H1 (cell line): ENCODE data around the gene SYNCRIP. TPM values are rescaled to one million over a fixed set of nuclear protein-coding genes. Genes with fewer than 3 reads are reported as not detected.

Experiments used
- CTCF ChIA-PET: fragments of 300-600 bp; sonication (Branson Sonifier 250); formaldehyde crosslinking; loops from one replicate; lab custom pipeline; 2021; ENCODE audit not compliant: partially characterized antibody; lab: Charles Lee
- POLR2A ChIA-PET: fragments of 300-600 bp; sonication (Branson Sonifier 250); formaldehyde crosslinking; loops from one replicate; lab custom pipeline; 2021; ENCODE audit warnings: inconsistent platforms; ENCODE audit not compliant: partially characterized antibody; lab: Charles Lee
- DNase-seq, 2 experiments: peaks; one replicate each; pipeline versions ENCODE4 v3.0.0 to v3.0.0-alpha.2; 2010 to 2022; ENCODE audit warnings: low spot score in 2 of 2, low read depth in 1 of 2, mixed read lengths in 1 of 2
- FAIRE-seq: peaks from 2 replicates; lab custom pipeline; 2011; peaks lifted over from hg19 to GRCh38; lab: Jason Lieb, UNC
- H2AFZ ChIP-seq: 2 replicates; pipeline ENCODE4 v1.8.1; 2012; ENCODE audit warnings: low read length, inconsistent platforms
- H2AK5ac ChIP-seq: 2 replicates; pipeline ENCODE4 v1.6.1; 2013; ENCODE audit warnings: low read depth, low read length
- H2BK120ac ChIP-seq: replicated peaks from 2 replicates; pipeline ENCODE3; 2013; ENCODE audit warnings: low read depth, low read length, inconsistent platforms
- H2BK12ac ChIP-seq: 2 replicates; pipeline ENCODE4 v1.6.1; 2013; ENCODE audit warnings: low read depth, low read length
- H2BK15ac ChIP-seq: 2 replicates; pipeline ENCODE4 v1.6.1; 2013; ENCODE audit warnings: low read length
- H2BK20ac ChIP-seq: 2 replicates; pipeline ENCODE4 v1.6.1; 2013; ENCODE audit warnings: low read length
- H2BK5ac ChIP-seq: 2 replicates; pipeline ENCODE4 v1.6.1; 2013; ENCODE audit warnings: low read depth, low read length
- H3K14ac ChIP-seq: 2 replicates; pipeline ENCODE4 v1.6.1; 2013; ENCODE audit warnings: inconsistent platforms; ENCODE audit not compliant: insufficient read length
- H3K18ac ChIP-seq: 2 replicates; pipeline ENCODE4 v1.6.1; 2013; ENCODE audit warnings: low read length; ENCODE audit errors: extremely low read depth
- H3K23ac ChIP-seq: 2 replicates; pipeline ENCODE4 v1.6.1; 2013; ENCODE audit warnings: inconsistent platforms; ENCODE audit not compliant: insufficient read length
- H3K23me2 ChIP-seq: 2 replicates; pipeline ENCODE4 v1.6.1; 2013; ENCODE audit warnings: low read depth, low read length
- H3K27ac ChIP-seq: 2 replicates; pipeline ENCODE4 v1.6.1; 2011; ENCODE audit warnings: low read depth, low read length, inconsistent platforms
- H3K27me3 ChIP-seq, 4 experiments: replicated peaks in 1 of 4; 1 replicate in 1 of 4; 2 replicates in 3 of 4; pipeline versions ENCODE4 v1.6.1 to v1.8.1; 2011 to 2013; ENCODE audit warnings: low read length in 3 of 4, mild to moderate bottlenecking in 3 of 4, inconsistent platforms in 2 of 4, mixed read lengths in 2 of 4, moderate library complexity in 1 of 4; ENCODE audit not compliant: control insufficient read depth in 3 of 4, insufficient read depth in 3 of 4; ENCODE audit errors: extremely low read depth in 1 of 4
- H3K36me3 ChIP-seq, 4 experiments: 2 replicates each; pipeline versions ENCODE4 v1.6.1 to v1.8.1; 2011 to 2013; ENCODE audit warnings: mild to moderate bottlenecking in 4 of 4, low read length in 3 of 4, moderate library complexity in 2 of 4, control low read depth in 1 of 4, inconsistent platforms in 1 of 4; ENCODE audit not compliant: insufficient read depth in 4 of 4, control insufficient read depth in 2 of 4
- H3K4ac ChIP-seq: replicated peaks from 2 replicates; pipeline ENCODE3; 2013; ENCODE audit warnings: low read length, low read depth, mixed read lengths, inconsistent platforms; ENCODE audit not compliant: insufficient read length
- H3K4me1 ChIP-seq, 4 experiments: replicated peaks in 1 of 4; 1 replicate in 1 of 4; 2 replicates in 3 of 4; pipeline versions ENCODE4 v1.6.1 to v1.8.1; 2011 to 2013; ENCODE audit warnings: low read length in 3 of 4, inconsistent platforms in 2 of 4, mixed read lengths in 1 of 4; ENCODE audit not compliant: insufficient read depth in 4 of 4, control insufficient read depth in 3 of 4
- H3K4me2 ChIP-seq, 2 experiments: 2 replicates each; pipeline versions ENCODE4 v1.6.1 to v1.8.1; 2011 to 2013; ENCODE audit warnings: low read depth in 2 of 2, low read length in 2 of 2, control low read depth in 1 of 2, inconsistent platforms in 1 of 2, mild to moderate bottlenecking in 1 of 2; ENCODE audit not compliant: insufficient read depth in 1 of 2
- H3K4me3 ChIP-seq, 4 experiments: fragments of 200-600, 300-600 bp in 1 of 4; sonication (generic), shearing (Covaris generic), sonication (Bioruptor Twin) in 1 of 4; 2 replicates each; pipeline versions ENCODE4 v1.5.1 to v1.8.1; 2011 to 2016; ENCODE audit warnings: low read length in 4 of 4, low read depth in 3 of 4, control low read depth in 2 of 4, inconsistent platforms in 2 of 4, mild to moderate bottlenecking in 2 of 4, mixed read lengths in 1 of 4, moderate library complexity in 1 of 4; ENCODE audit not compliant: insufficient read depth in 2 of 4; ENCODE audit errors: extremely low read depth in 1 of 4
- H3K56ac ChIP-seq: replicated peaks from 2 replicates; pipeline ENCODE3; 2013; ENCODE audit warnings: low read depth, mild to moderate bottlenecking, mixed read lengths, low read length, inconsistent platforms; ENCODE audit not compliant: insufficient read length
- H3K79me1 ChIP-seq: 2 replicates; pipeline ENCODE4 v1.6.1; 2013; ENCODE audit warnings: low read depth, low read length, control low read depth
- H3K79me2 ChIP-seq, 2 experiments: 2 replicates each; pipeline versions ENCODE4 v1.6.1 to v1.8.1; 2012 to 2013; ENCODE audit warnings: low read length in 2 of 2, mild to moderate bottlenecking in 2 of 2, inconsistent platforms in 1 of 2; ENCODE audit not compliant: insufficient read depth in 2 of 2, control insufficient read depth in 1 of 2
- H3K9ac ChIP-seq, 4 experiments: replicated peaks in 1 of 4; 1 replicate in 1 of 4; 2 replicates in 3 of 4; pipeline versions ENCODE4 v1.6.1 to v1.8.1; 2011 to 2013; ENCODE audit warnings: low read depth in 3 of 4, low read length in 3 of 4, control low read depth in 2 of 4, mild to moderate bottlenecking in 2 of 4, moderate library complexity in 2 of 4, inconsistent platforms in 1 of 4; ENCODE audit errors: extremely low read depth in 1 of 4
- H3K9me3 ChIP-seq, 2 experiments: 2 replicates each; pipeline versions ENCODE4 v1.6.1 to v1.8.1; 2012 to 2013; ENCODE audit warnings: mild to moderate bottlenecking in 2 of 2, moderate library complexity in 2 of 2, control low read depth in 1 of 2, inconsistent platforms in 1 of 2, low read depth in 1 of 2, low read length in 1 of 2, mixed read lengths in 1 of 2; ENCODE audit not compliant: insufficient read depth in 2 of 2
- H4K20me1 ChIP-seq, 2 experiments: replicated peaks in 1 of 2; 2 replicates each; pipeline versions ENCODE3 to v1.8.1; 2011 to 2013; ENCODE audit warnings: inconsistent platforms in 2 of 2, low read length in 2 of 2, mild to moderate bottlenecking in 1 of 2; ENCODE audit not compliant: insufficient read depth in 2 of 2, control insufficient read depth in 1 of 2
- H4K5ac ChIP-seq: 2 replicates; pipeline ENCODE4 v1.6.1; 2013; ENCODE audit warnings: low read length, low read depth, mixed read lengths, inconsistent platforms; ENCODE audit not compliant: insufficient read length
- H4K8ac ChIP-seq: 2 replicates; pipeline ENCODE4 v1.8.0; 2013; ENCODE audit warnings: mild to moderate bottlenecking, moderate library complexity, low read length, inconsistent platforms; ENCODE audit not compliant: insufficient read depth; ENCODE audit errors: extremely low read depth
- H4K91ac ChIP-seq: replicated peaks from 2 replicates; pipeline ENCODE3; 2013; ENCODE audit warnings: low read length, mixed read lengths, inconsistent platforms; ENCODE audit not compliant: insufficient read length
- ASH2L ChIP-seq: fragments of 200-600, 300-600 bp; sonication (generic); IDR thresholded peaks from one replicate; pipeline ENCODE4 v1.7.1; 2017; ENCODE audit warnings: low read length
- CTBP2 ChIP-seq: IDR thresholded peaks from 2 replicates; pipeline ENCODE4 v1.7.0; 2011; ENCODE audit warnings: borderline replicate concordance, mild to moderate bottlenecking, moderate library complexity, mixed read lengths, low read length; ENCODE audit not compliant: insufficient read depth, insufficient read length
- EZH2 ChIP-seq: fragments of 200-600 bp; sonication (generic); IDR thresholded peaks from 2 replicates; pipeline ENCODE4 v1.7.1; 2012; ENCODE audit warnings: low read depth, mild to moderate bottlenecking, moderate library complexity, low read length, inconsistent platforms; ENCODE audit not compliant: severe bottlenecking
- JUN ChIP-seq: IDR thresholded peaks from 2 replicates; pipeline ENCODE4 v1.6.1; 2011; ENCODE audit warnings: low read depth, mild to moderate bottlenecking, improper control_type of control experiment, low read length
- MAFK ChIP-seq: IDR thresholded peaks from 2 replicates; pipeline ENCODE4 v1.6.1; 2012; ENCODE audit warnings: low read depth, mild to moderate bottlenecking, improper control_type of control experiment, low read length
- MAX ChIP-seq: IDR thresholded peaks from 2 replicates; pipeline ENCODE4 v1.6.1; 2012; ENCODE audit warnings: inconsistent platforms
- POLR2AphosphoS5 ChIP-seq: IDR thresholded peaks from 2 replicates; pipeline ENCODE4 v1.6.1; 2011; ENCODE audit warnings: low read depth, low read length
- RXRA ChIP-seq: IDR thresholded peaks from 2 replicates; pipeline ENCODE4 v1.6.1; 2011; ENCODE audit warnings: low read depth, mild to moderate bottlenecking, low read length, moderate library complexity; ENCODE audit not compliant: insufficient read depth
- SIRT6 ChIP-seq: IDR thresholded peaks from one replicate; pipeline ENCODE4 v1.7.1; 2012; ENCODE audit warnings: low read length, inconsistent platforms
- TAF7 ChIP-seq: optimal IDR thresholded peaks from 2 replicates; pipeline ENCODE3; 2011; ENCODE audit warnings: low read depth, mild to moderate bottlenecking, inconsistent platforms, low read length, moderate library complexity, borderline replicate concordance
- ZNF274 ChIP-seq: IDR thresholded peaks from 2 replicates; pipeline ENCODE4 v1.7.0; 2012; ENCODE audit warnings: low read length, borderline replicate concordance; ENCODE audit errors: extremely low read depth
- WGBS, 2 experiments: shearing (Covaris generic) in 1 of 2; methylation state at CpG; one replicate each; pipeline versions ENCODE4 v1.1.6 to v1.1.7; 2013 to 2015; ENCODE audit warnings: low lambda C conversion rate in 2 of 2, mixed read lengths in 2 of 2, inconsistent platforms in 1 of 2, low coverage in 1 of 2, missing lambda C conversion rate in 1 of 2; ENCODE audit not compliant: insufficient replicate concordance in 2 of 2, insufficient coverage in 1 of 2, insufficient read length in 1 of 2; ENCODE audit errors: extremely low coverage in 1 of 2, missing lambda C conversion rate in 1 of 2; 5-methylcytosine and 5-hydroxymethylcytosine counted together
- polyA plus RNA-seq, 7 experiments: library from polyadenylated mRNA; depleted of rRNA in 3 of 7; stranded (reverse) in 5 of 7; unstranded in 2 of 7; fragments of >200 nt in 5 of 7; fragments of 200-250 nt in 2 of 7; gene quantifications; 1 replicate in 5 of 7; 2 replicates in 1 of 7; 4 replicates in 1 of 7; pipeline versions ENCODE4 v1.2.1 to v1.2.3, GENCODE V29; 2011 to 2013; ENCODE audit warnings: missing spikeins in 2 of 7, mixed read lengths in 2 of 7
- total RNA-seq: library from RNA; stranded (reverse); fragmentation: NEBNext Ultra II Directional; extraction: Animal tissue kit (Norgen Biotek cat#: 25700); gene quantifications from 2 replicates; pipeline ENCODE4 v1.2.1, GENCODE V29; 2021
- TF ChIP-seq, protein P1 (sequence below): IDR thresholded peaks from 2 replicates; pipeline ENCODE4 v1.6.1; 2012; ENCODE audit warnings: low read length, inconsistent platforms

The SYNCRIP gene
- total and polyA plus RNA-seq, 2 of the 8 experiments (the other 6 are each of a cell fraction or from before 2014, with no cell fraction given) = 16.8 to 219 TPM

DNA sequence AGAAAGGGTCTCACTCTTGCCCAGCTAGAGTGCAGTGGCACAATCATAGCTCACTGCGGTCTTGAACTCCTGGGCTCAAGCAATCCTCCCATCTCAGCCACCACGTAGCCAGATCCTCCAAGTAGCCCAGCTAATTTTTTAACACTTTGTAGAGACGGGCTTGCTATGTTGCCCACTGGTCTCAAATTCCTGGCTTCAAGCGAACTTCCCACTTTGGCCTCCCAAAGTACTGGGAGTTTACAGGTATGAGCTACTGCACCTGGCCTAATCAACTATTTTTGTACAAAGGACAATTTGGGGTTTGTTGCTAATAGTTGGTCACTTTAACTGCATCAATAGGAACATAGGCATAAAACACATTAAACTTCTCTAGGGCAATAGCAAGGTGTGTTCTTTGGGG is 29.9 kb upstream of the SYNCRIP start:
- Histone ChIP-seq H3K36me3 (peaks cover 0 to 38% (median 23%) of the 10 kb centered on the region in 4 experiments; a peak in 5 of 8 replicates), H3K4me1 (peaks cover 0 to 9% (median 7%) of the 10 kb centered on the region in 4 experiments; a peak in 4 of 7 replicates), H3K9ac (no peak overlapping the region), H3K4me3 (no peak overlapping the region), H2BK5ac (no peak overlapping the region), H3K23ac (no peak overlapping the region), H3K79me1 (no peaks in the 10 kb centered on the region), H3K79me2 (peaks cover 14 to 46% of the 10 kb centered on the region in 2 experiments; a peak in 3 of 4 replicates), H2BK15ac (no peak overlapping the region), H3K4ac (no peak overlapping the region), H3K23me2 (no peaks in the 10 kb centered on the region), H3K18ac (no peak overlapping the region), H4K20me1 (peaks cover 20 to 21% of the 10 kb centered on the region in 2 experiments), H4K5ac (no peak overlapping the region), H4K8ac (no peak overlapping the region), H2BK20ac (no peak overlapping the region), H3K4me2 (no peak overlapping the region), H3K27me3 (no peaks in the 10 kb centered on the region), H3K9me3 (no peaks in the 10 kb centered on the region), H2BK120ac (no peak overlapping the region), H4K91ac (no peak overlapping the region), H2AFZ (no peak overlapping the region), H2BK12ac (no peak overlapping the region), H3K14ac (no peak overlapping the region), H3K27ac (no peak overlapping the region), H2AK5ac (no peak overlapping the region), H3K56ac (no peak overlapping the region)
- WGBS, 2 experiments = 85% methylated on average over 4 of the region's 4 CpGs; no CpG with 5 or more reads in 1 of the 2 experiments
- CTCF ChIA-PET = no interaction called here
- DNase-seq (peak in 1 of 2 experiments; percentile 49), FAIRE-seq (no peak)
- POLR2A ChIA-PET = interaction anchor here (0.8 to 11.0 kb wide), 7 partner anchors 14 to 80 kb away, joined by 3 to 890 read pairs (median 5); partner anchors contain the start of gene SYNCRIP
- TF ChIP-seq, protein P1, sequence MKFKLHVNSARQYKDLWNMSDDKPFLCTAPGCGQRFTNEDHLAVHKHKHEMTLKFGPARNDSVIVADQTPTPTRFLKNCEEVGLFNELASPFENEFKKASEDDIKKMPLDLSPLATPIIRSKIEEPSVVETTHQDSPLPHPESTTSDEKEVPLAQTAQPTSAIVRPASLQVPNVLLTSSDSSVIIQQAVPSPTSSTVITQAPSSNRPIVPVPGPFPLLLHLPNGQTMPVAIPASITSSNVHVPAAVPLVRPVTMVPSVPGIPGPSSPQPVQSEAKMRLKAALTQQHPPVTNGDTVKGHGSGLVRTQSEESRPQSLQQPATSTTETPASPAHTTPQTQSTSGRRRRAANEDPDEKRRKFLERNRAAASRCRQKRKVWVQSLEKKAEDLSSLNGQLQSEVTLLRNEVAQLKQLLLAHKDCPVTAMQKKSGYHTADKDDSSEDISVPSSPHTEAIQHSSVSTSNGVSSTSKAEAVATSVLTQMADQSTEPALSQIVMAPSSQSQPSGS = no peak
- no peak for TF ChIP-seq CTBP2
- no peak for TF ChIP-seq ZNF274
- TF ChIP-seq JUN = no peak
- no peak for TF ChIP-seq SIRT6
- TF ChIP-seq MAFK = no peak
- no peak for TF ChIP-seq EZH2
- TF ChIP-seq TAF7 = no peak
- TF ChIP-seq RXRA = no peak
- TF ChIP-seq POLR2AphosphoS5 = peak; percentile 69
- no peak for TF ChIP-seq MAX
- TF ChIP-seq ASH2L = no peak
